PC-3 (cell line): Measurements from ENCODE around the gene ASIC5. TPM values are rescaled to one million over a fixed set of nuclear protein-coding genes. Genes with fewer than 3 reads are reported as not detected.

Experiments
- ATAC-seq: fragments of 200-7000 bp; cut with Tn5 transposase; 2 replicates; pipeline ENCODE4 v1.9.1; 2020; ENCODE audit warnings: mild to moderate bottlenecking, moderate library complexity
- BruUV-seq: library from RNA; stranded (reverse); fragments of 400-500 nt; replicated peaks from 2 replicates; lab custom pipeline; 2021; lab: Mats Ljungman, UMichigan
- CTCF ChIA-PET: fragments of 300-600 bp; sonication (Branson Sonifier 250); formaldehyde crosslinking; loops from one replicate; lab custom pipeline; 2022; ENCODE audit warnings: antibody characterized with exemption; lab: Charles Lee
- POLR2A ChIA-PET: fragments of 300-600 bp; sonication (Branson Sonifier 250); formaldehyde crosslinking; loops from one replicate; lab custom pipeline; 2022; ENCODE audit warnings: antibody characterized with exemption; ENCODE audit not compliant: unreplicated experiment; lab: Charles Lee
- DNase-seq: peaks from one replicate; pipeline ENCODE4 v3.0.0-alpha.2; 2015
- H2AFZ ChIP-seq: fragments of 300-600 bp; sonication (generic); 2 replicates; pipeline ENCODE4 v1.6.0; 2016; ENCODE audit warnings: antibody characterized with exemption, low read length
- H3F3A ChIP-seq: fragments of 300-600 bp; sonication (generic); one replicate; pipeline ENCODE4 v1.6.0; 2017; ENCODE audit warnings: antibody characterized with exemption, low read length, control low read depth, mild to moderate bottlenecking; ENCODE audit not compliant: unreplicated experiment
- H3K27ac ChIP-seq: fragments of 300-600 bp; sonication (generic); 2 replicates; pipeline ENCODE4 v1.5.1; 2016; ENCODE audit warnings: mild to moderate bottlenecking, low read length
- H3K27me3 ChIP-seq: fragments of 300-600 bp; sonication (generic); 2 replicates; pipeline ENCODE4 v1.6.1; 2016; ENCODE audit warnings: low read length, mixed read lengths
- H3K36me3 ChIP-seq: fragments of 300-600 bp; sonication (generic); 2 replicates; pipeline ENCODE4 v1.6.1; 2016; ENCODE audit warnings: low read depth, mixed run types, low read length, mixed read lengths
- H3K4me1 ChIP-seq: fragments of 300-600 bp; sonication (generic); 2 replicates; pipeline ENCODE4 v1.5.1; 2016; ENCODE audit warnings: low read length; ENCODE audit not compliant: insufficient read depth
- H3K4me2 ChIP-seq: fragments of 300-600 bp; sonication (generic); 2 replicates; pipeline ENCODE4 v1.6.0; 2016; ENCODE audit warnings: low read length
- H3K4me3 ChIP-seq: fragments of 300-600 bp; sonication (generic); 2 replicates; pipeline ENCODE4 v1.5.1; 2016; ENCODE audit warnings: mild to moderate bottlenecking, low read length, mixed read lengths
- H3K79me2 ChIP-seq: fragments of 300-600 bp; sonication (generic); 2 replicates; pipeline ENCODE4 v1.6.1; 2017; ENCODE audit warnings: low read length, mixed read lengths
- H3K9ac ChIP-seq: fragments of 300-600 bp; sonication (generic); 2 replicates; pipeline ENCODE4 v1.6.0; 2016; ENCODE audit warnings: mild to moderate bottlenecking, low read length
- H3K9me2 ChIP-seq: fragments of 300-600 bp; sonication (generic); replicated peaks from 2 replicates; pipeline ENCODE4 v1.6.1; 2016; ENCODE audit warnings: mixed run types, low read length, mixed read lengths
- H3K9me3 ChIP-seq: fragments of 300-600 bp; sonication (generic); 2 replicates; pipeline ENCODE4 v1.6.1; 2016; ENCODE audit warnings: low read length, mixed read lengths
- H4K20me1 ChIP-seq: fragments of 300-600 bp; sonication (generic); 2 replicates; pipeline ENCODE4 v1.6.1; 2016; ENCODE audit warnings: low read length, mixed read lengths
- CTCF ChIP-seq: fragments of 300-600 bp; sonication (generic); conservative IDR thresholded peaks from 2 replicates; pipeline ENCODE4 v1.5.1; 2017; ENCODE audit warnings: antibody characterized with exemption, low read depth, mild to moderate bottlenecking, low read length
- EZH2 ChIP-seq: fragments of 300-600 bp; sonication (generic); IDR thresholded peaks from one replicate; pipeline ENCODE4 v1.6.1; 2017; ENCODE audit warnings: antibody characterized with exemption, mild to moderate bottlenecking, low read length; ENCODE audit not compliant: unreplicated experiment
- EZH2phosphoT487 ChIP-seq: fragments of 300-600 bp; sonication (generic); IDR thresholded peaks from 2 replicates; pipeline ENCODE4 v1.6.1; 2018; ENCODE audit warnings: mild to moderate bottlenecking, antibody characterized with exemption, low read length, borderline replicate concordance
- intact Hi-C: fragments of 100-400 bp; cut with micrococcal nuclease; formaldehyde crosslinking; loops from 2 replicates; pipeline ENCODE4 v1.9.0; 2023
- total RNA-seq: library from RNA; depleted of rRNA; stranded (reverse); fragments of >200 nt; gene quantifications from 2 replicates; pipeline ENCODE4 v1.2.3, GENCODE V29; 2014

The ASIC5 gene
- total RNA-seq, 1 experiment from 2014 or later: not detected

GRCh38 chr4:155832664-155833063 lies 33.4 kb downstream of the ASIC5 start:
- Histone ChIP-seq H3K9ac (no peak overlapping the region), H3F3A (no peaks in the 10 kb centered on the region), H3K79me2 (no peaks in the 10 kb centered on the region), H2AFZ (no peak overlapping the region), H3K9me3 (no peaks in the 10 kb centered on the region), H3K36me3 (no peaks in the 10 kb centered on the region), H3K4me3 (no peak overlapping the region), H3K4me1 (peaks cover 14% of the 10 kb centered on the region), H3K9me2 (no peaks in the 10 kb centered on the region), H3K27me3 (no peaks in the 10 kb centered on the region), H3K27ac (no peak overlapping the region), H4K20me1 (no peaks in the 10 kb centered on the region), H3K4me2 (no peak overlapping the region)
- intact Hi-C loops: no loop called here
- ChIA-PET POLR2A (no interaction called here), CTCF (no interaction called here)
- BruUV-seq: no TSS peak
- TF ChIP-seq EZH2phosphoT487 (no peak), CTCF (no peak), EZH2 (no peak)
- no peak for ATAC-seq
- DNase-seq: no peak

- no peaks in the 10 kb centered on the region for H3K27me3 ChIP-seq
- no peak overlapping the region for H3K4me3 ChIP-seq
- no peaks in the 10 kb centered on the region for H3K9me2 ChIP-seq
- no peaks in the 10 kb centered on the region for H3F3A ChIP-seq
- ChIA-PET POLR2A (interaction anchor here (0.6 kb wide), 1 partner anchor 42 kb away, joined by 3 read pairs; no protein-coding TSS in a partner anchor), CTCF (no interaction called here)
- H3K4me1 ChIP-seq: peaks cover 16% of the 10 kb centered on the region
- H3K36me3 ChIP-seq: no peaks in the 10 kb centered on the region
- no peaks in the 10 kb centered on the region for H3K79me2 ChIP-seq
- H3K27ac ChIP-seq: peak overlapping the region; percentile 83
- BruUV-seq: no TSS peak
- ATAC-seq (peak; percentile 84), DNase-seq (peak; percentile 75)
- intact Hi-C loops: no loop called here
- no peak overlapping the region for H2AFZ ChIP-seq
- no peaks in the 10 kb centered on the region for H4K20me1 ChIP-seq
- no peaks in the 10 kb centered on the region for H3K9me3 ChIP-seq
- H3K9ac ChIP-seq: no peak overlapping the region
- peak overlapping the region; percentile 10; the same call in 1 of the 2 replicates for H3K4me2 ChIP-seq
- no peak for TF ChIP-seq EZH2
- TF ChIP-seq EZH2phosphoT487: no peak
- no peak for TF ChIP-seq CTCF
Observed at GRCh38 chr4:155828628-155829027, 37.4 kb downstream of the ASIC5 start.

- DNase-seq (peak; percentile 83), ATAC-seq (peak; percentile 98)
- no peak overlapping the region for H3K9ac ChIP-seq
- H3K9me3 ChIP-seq: no peaks in the 10 kb centered on the region
- no TSS peak for BruUV-seq
- H3K4me2 ChIP-seq: peak overlapping the region; percentile 57
- peak overlapping the region; percentile 89 for H3K27ac ChIP-seq
- no peaks in the 10 kb centered on the region for H3K27me3 ChIP-seq
- H3F3A ChIP-seq: peaks cover 11% of the 10 kb centered on the region
- H3K9me2 ChIP-seq: no peaks in the 10 kb centered on the region
- CTCF ChIA-PET: interaction anchor here (1.1 kb wide), 1 partner anchor 131 kb away, joined by 4 read pairs; the partner anchor contains the start of gene CTSO
- H4K20me1 ChIP-seq: no peaks in the 10 kb centered on the region
- intact Hi-C loops: loop anchor here (1.0 to 5.0 kb wide), 2 partner anchors 85 to 131 kb away; partner anchors contain the start of gene CTSO
- no peak overlapping the region for H2AFZ ChIP-seq
- no peaks in the 10 kb centered on the region for H3K36me3 ChIP-seq
- H3K4me1 ChIP-seq: peaks cover 28% of the 10 kb centered on the region
- POLR2A ChIA-PET: no interaction called here
- TF ChIP-seq EZH2phosphoT487 (no peak), EZH2 (no peak), CTCF (no peak)
- H3K4me3 ChIP-seq: no peak overlapping the region
- no peaks in the 10 kb centered on the region for H3K79me2 ChIP-seq
Observed at GRCh38 chr4:155822572-155822971, 43.5 kb downstream of the ASIC5 start.
